Testis (tissue), 3 donors: ENCODE results near the gene C11orf68. TPM values are rescaled to one million over a fixed set of nuclear protein-coding genes. Genes with fewer than 3 reads are reported as not detected.

Experiments used
- DNase-seq: peaks from one replicate; pipeline ENCODE4 v3.0.0-alpha.2; 2019
- H3K27ac ChIP-seq, 2 donors: fragments of 200-600 bp; sonication (generic); one replicate each; pipeline ENCODE4 v1.5.1; 2019
- H3K27me3 ChIP-seq: fragments of 200-600 bp; sonication (generic); one replicate; pipeline ENCODE4 v1.5.1; 2019
- H3K36me3 ChIP-seq: fragments of 200-600 bp; sonication (generic); one replicate; pipeline ENCODE4 v1.5.1; 2017; ENCODE audit warnings: low read depth; ENCODE audit errors: missing control alignments
- H3K4me1 ChIP-seq: fragments of 200-600 bp; sonication (generic); one replicate; pipeline ENCODE4 v1.5.1; 2019
- H3K4me3 ChIP-seq, 2 donors: fragments of 200-600 bp; sonication (generic); one replicate each; pipeline ENCODE4 v1.5.1; 2017 to 2019
- H3K9me3 ChIP-seq: fragments of 200-600 bp; sonication (generic); one replicate; pipeline ENCODE4 v1.5.1; 2017
- POLR2A ChIP-seq: fragments of 450-650 bp; IDR thresholded peaks from one replicate; pipeline ENCODE4 v1.6.1; 2017; ENCODE audit warnings: antibody characterized with exemption, mild to moderate bottlenecking, moderate library complexity
- WGBS, 2 donors: methylation state at CpG; one replicate each; pipeline ENCODE4 v1.1.5; 2018; 5-methylcytosine and 5-hydroxymethylcytosine counted together
- intact Hi-C: fragments of 100-400 bp; cut with DNase I; formaldehyde crosslinking; loops from one replicate; pipeline ENCODE4 v1.15.1; 2023; ENCODE audit warnings: low total_unique reads
- polyA plus RNA-seq: library from polyadenylated mRNA; stranded (reverse); fragments of 350-450 nt; fragmentation: Illumina TruSeq; extraction: RNeasy Lipid Tissue Mini Kit (QIAGEN cat#74804); gene quantifications from one replicate; pipeline ENCODE4 v1.2.3, GENCODE V29; 2014; ENCODE audit warnings: low read depth, low replicate concordance; ENCODE audit not compliant: insufficient read depth
- total RNA-seq, 2 donors: library from RNA; depleted of rRNA; stranded (reverse); fragments of >200 nt; gene quantifications; one replicate each; pipeline ENCODE4 v1.2.3, GENCODE V29; 2016
- TF ChIP-seq, protein P1 (sequence below), 3 experiments: fragments of 450-650 bp in 2 of 3; fragments of 200-600 bp in 1 of 3; sonication (generic) in 1 of 3; IDR thresholded peaks; one replicate each; pipeline ENCODE4 v1.5.1; 2016 to 2019; ENCODE audit warnings: antibody characterized with exemption in 3 of 3, mild to moderate bottlenecking in 2 of 3, moderate library complexity in 1 of 3

C11orf68 gene
- total and polyA plus RNA-seq, 3 donors from 2014 or later = 54.4 to 89.2 (median 54.8) TPM

DNA sequence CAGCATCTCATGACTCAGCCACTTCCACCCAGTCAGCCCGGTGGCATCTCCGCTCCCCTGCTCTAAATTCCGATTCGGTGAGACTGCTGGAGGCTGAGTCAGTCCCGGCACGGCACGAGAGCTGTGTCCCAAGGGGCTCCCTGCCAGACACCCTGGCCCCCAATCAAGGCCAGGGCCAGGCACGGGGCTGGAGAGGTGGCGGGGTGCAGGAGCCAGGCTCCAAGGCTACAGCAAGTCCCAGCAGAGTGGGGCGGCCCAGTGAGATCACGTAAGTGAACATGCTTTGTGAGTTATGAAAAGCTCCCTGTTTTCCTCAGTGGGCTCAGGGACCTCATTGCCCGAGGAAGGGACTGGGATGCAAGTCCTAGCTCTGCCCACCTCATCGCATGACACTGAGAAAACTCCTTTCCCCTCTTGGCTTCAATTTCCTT is 3.0 kb downstream of the C11orf68 start:
- peak; percentile 60 for DNase-seq
- Histone ChIP-seq H3K36me3 (no peaks in the 10 kb centered on the region), H3K9me3 (no peaks in the 10 kb centered on the region), H3K4me3 (no peak overlapping the region), H3K4me1 (peaks cover 49% of the 10 kb centered on the region), H3K27me3 (no peaks in the 10 kb centered on the region), H3K27ac (peak overlapping the region; percentile 6 to 97)
- TF ChIP-seq POLR2A = no peak
- TF ChIP-seq, protein P1, sequence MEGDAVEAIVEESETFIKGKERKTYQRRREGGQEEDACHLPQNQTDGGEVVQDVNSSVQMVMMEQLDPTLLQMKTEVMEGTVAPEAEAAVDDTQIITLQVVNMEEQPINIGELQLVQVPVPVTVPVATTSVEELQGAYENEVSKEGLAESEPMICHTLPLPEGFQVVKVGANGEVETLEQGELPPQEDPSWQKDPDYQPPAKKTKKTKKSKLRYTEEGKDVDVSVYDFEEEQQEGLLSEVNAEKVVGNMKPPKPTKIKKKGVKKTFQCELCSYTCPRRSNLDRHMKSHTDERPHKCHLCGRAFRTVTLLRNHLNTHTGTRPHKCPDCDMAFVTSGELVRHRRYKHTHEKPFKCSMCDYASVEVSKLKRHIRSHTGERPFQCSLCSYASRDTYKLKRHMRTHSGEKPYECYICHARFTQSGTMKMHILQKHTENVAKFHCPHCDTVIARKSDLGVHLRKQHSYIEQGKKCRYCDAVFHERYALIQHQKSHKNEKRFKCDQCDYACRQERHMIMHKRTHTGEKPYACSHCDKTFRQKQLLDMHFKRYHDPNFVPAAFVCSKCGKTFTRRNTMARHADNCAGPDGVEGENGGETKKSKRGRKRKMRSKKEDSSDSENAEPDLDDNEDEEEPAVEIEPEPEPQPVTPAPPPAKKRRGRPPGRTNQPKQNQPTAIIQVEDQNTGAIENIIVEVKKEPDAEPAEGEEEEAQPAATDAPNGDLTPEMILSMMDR (IDR thresholded peaks at IDR 0.05) = no peak
- intact Hi-C loops = no loop called here
- WGBS, 2 donors = 30 to 35% methylated on average over 12 to 13 of the region's 13 CpGs

DNA sequence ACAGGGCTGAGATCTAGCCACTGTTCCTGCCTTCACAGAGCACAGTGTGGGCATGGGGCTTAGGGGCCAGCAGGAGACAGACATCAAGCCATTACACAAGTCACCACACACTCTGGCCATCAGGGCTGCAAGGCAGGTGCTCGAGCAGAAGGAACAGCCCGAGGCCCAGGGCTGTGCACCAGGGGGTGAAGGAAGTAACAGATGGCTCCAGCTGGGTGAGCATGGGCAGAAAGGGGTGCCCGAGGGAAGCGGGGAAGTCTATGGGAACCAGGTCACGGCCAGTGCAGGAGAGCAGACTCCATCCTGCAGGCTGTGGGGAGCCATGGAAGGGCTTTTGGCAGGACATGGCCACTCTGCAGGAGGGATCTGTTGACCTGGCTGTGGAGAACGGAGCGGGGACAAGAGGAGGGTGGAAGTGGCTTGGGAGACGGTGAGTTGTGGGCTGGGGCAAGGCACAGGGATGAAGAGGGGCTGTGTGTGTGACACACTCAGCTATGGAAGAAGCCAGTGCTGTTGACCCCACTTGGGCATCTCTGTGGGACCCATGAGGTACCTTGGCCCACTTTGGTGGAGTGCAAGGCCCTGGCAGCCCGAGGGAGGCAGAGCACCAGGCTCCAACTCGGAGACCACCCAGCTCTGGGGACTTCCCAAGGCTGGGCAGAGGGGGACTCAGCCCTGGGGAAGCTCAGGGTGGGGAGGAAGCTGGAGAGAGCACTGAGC is 3.6 kb downstream of the C11orf68 start:
- no peak for DNase-seq
- peak overlapping the region; percentile 6 to 97 for H3K27ac ChIP-seq
- intact Hi-C loops = no loop called here
- WGBS, 2 donors = 50 to 69% methylated on average over 8 to 10 of the region's 10 CpGs
- peaks cover 44% of the 10 kb centered on the region for H3K4me1 ChIP-seq
- no peaks in the 10 kb centered on the region for H3K27me3 ChIP-seq
- no peaks in the 10 kb centered on the region for H3K9me3 ChIP-seq
- TF ChIP-seq, protein P1 (IDR thresholded peaks at IDR 0.05) = no peak
- no peak for TF ChIP-seq POLR2A
- H3K36me3 ChIP-seq = no peaks in the 10 kb centered on the region
- H3K4me3 ChIP-seq = no peak overlapping the region

DNA sequence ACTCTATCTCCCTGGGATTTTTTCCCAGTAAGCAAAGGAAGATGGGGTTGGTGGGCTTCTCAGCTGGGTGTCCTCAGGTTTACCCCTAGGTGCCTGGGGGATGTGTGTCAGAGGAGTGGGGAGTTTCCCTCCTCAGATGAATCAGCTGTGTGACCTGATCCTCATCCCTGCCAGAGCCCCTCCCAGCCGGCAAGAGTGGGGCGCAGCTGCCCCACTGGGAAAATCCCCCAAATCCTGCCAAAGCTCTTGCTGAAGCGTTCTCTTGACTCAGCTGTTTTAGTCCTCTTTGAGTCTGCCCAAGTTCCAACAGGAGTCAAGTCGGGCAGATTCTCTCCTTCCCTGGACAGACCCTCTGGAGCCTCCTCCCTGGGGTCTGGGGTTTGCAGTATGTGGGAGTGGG is 6.0 kb downstream of the C11orf68 start:
- Histone ChIP-seq H3K4me3 (no peak overlapping the region), H3K27ac (no peak overlapping the region), H3K27me3 (no peaks in the 10 kb centered on the region), H3K9me3 (no peaks in the 10 kb centered on the region), H3K4me1 (peaks cover 39% of the 10 kb centered on the region), H3K36me3 (no peaks in the 10 kb centered on the region)
- TF ChIP-seq, protein P1 (IDR thresholded peaks at IDR 0.05) = no peak
- TF ChIP-seq POLR2A = no peak
- no peak for DNase-seq
- WGBS, 2 donors = 58 to 61% methylated on average over 4 of the region's 4 CpGs
- intact Hi-C loops = no loop called here

DNA sequence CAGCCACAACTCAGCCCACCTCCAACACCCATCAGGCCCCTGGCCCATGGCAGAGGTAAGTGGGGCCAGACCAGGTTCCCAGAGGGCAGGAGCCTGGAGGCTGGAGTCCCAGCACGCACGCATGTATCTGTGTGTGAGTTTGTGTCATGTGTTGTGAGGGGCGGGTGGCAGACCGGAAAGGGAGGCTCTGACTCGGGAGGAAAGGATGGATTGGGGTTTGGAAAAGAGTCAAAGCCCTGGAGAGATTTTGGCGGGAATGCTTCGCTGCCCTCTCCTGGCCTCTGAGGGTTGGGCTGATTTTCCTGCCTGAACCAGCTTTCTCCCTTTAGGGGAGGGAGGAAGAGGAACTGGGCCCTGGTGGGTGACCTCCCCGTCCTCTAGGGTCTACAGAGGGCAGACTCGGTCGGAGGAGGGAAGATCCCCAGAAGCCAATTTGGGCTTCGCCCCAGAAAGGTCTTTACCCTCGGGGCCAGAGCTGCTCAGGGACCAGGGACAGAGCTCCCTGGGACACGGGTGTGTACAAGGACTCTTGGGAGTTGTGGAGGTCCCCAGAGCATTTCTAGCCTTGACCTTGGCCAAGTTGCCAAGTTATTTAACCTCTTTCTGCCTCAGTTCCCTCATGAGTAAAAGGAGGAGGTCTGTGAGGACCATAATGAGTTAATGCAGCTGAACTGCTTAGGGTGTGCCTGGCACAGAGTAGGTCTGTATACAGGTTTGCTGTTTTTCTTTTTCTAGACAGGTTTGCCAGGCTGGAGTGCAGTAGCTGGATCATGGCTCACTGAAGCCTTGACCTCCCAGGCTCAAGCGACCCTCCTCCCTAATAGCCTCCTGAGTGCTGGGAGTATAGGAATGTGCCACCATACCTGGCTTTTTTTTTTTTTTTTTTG is 6.9 kb downstream of the C11orf68 start:
- TF ChIP-seq POLR2A = no peak
- TF ChIP-seq, protein P1 (IDR thresholded peaks at IDR 0.05) = peak in 1 of 3 experiments; percentile 19
- intact Hi-C loops = no loop called here
- no peaks in the 10 kb centered on the region for H3K9me3 ChIP-seq
- no peak overlapping the region for H3K4me3 ChIP-seq
- WGBS, 2 donors = 32 to 35% methylated on average over 8 to 14 of the region's 14 CpGs
- no peak overlapping the region for H3K27ac ChIP-seq
- no peaks in the 10 kb centered on the region for H3K36me3 ChIP-seq
- DNase-seq = peak; percentile 53
- no peaks in the 10 kb centered on the region for H3K27me3 ChIP-seq
- peaks cover 30% of the 10 kb centered on the region for H3K4me1 ChIP-seq
